GM23248 (cell line): ENCODE measurements around the gene PDIA5.

Experiments used
- EZH2 ChIP-seq: fragments of 200-600 bp; sonication (generic); IDR thresholded peaks from 2 replicates; pipeline ENCODE4 v1.6.1; 2018; ENCODE audit warnings: antibody characterized with exemption, mild to moderate bottlenecking; ENCODE audit not compliant: insufficient read depth, poor library complexity, severe bottlenecking
- EZH2phosphoT487 ChIP-seq: fragments of 200-600 bp; sonication (generic); IDR thresholded peaks from 2 replicates; pipeline ENCODE4 v1.6.1; 2018; ENCODE audit warnings: antibody characterized with exemption, moderate library complexity, mild to moderate bottlenecking, low read depth; ENCODE audit not compliant: insufficient read depth

GRCh38 chr3:123120573-123120972 lies 53.7 kb downstream of the PDIA5 start:
- TF ChIP-seq EZH2: no peak
- TF ChIP-seq EZH2phosphoT487: no peak
